ENCODE results near the gene APPL1. TPM values are rescaled to one million over a fixed set of nuclear protein-coding genes. Genes with fewer than 3 reads are reported as not detected.

The APPL1 gene, protein sequence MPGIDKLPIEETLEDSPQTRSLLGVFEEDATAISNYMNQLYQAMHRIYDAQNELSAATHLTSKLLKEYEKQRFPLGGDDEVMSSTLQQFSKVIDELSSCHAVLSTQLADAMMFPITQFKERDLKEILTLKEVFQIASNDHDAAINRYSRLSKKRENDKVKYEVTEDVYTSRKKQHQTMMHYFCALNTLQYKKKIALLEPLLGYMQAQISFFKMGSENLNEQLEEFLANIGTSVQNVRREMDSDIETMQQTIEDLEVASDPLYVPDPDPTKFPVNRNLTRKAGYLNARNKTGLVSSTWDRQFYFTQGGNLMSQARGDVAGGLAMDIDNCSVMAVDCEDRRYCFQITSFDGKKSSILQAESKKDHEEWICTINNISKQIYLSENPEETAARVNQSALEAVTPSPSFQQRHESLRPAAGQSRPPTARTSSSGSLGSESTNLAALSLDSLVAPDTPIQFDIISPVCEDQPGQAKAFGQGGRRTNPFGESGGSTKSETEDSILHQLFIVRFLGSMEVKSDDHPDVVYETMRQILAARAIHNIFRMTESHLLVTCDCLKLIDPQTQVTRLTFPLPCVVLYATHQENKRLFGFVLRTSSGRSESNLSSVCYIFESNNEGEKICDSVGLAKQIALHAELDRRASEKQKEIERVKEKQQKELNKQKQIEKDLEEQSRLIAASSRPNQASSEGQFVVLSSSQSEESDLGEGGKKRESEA
- total RNA-seq (2022) (26.4 and 35.4 TPM in 2 replicates), Bru-seq, nascent RNA (percentile 82 among the genes with signal in this experiment), BruChase-seq, experiment 1, labeled RNA remaining after a 6-hour chase (percentile 92 among the genes with signal in this experiment), BruChase-seq, experiment 2, labeled RNA remaining after a 2-hour chase (percentile 88 among the genes with signal in this experiment)
- long read RNA-seq, full-length matches to known transcripts: 27 of 47 reads
- long read RNA-seq, partial matches to known transcripts: 4 of 47 reads
- long read RNA-seq, other reads (novel, unspliced or antisense): 16 of 47 reads

DNA sequence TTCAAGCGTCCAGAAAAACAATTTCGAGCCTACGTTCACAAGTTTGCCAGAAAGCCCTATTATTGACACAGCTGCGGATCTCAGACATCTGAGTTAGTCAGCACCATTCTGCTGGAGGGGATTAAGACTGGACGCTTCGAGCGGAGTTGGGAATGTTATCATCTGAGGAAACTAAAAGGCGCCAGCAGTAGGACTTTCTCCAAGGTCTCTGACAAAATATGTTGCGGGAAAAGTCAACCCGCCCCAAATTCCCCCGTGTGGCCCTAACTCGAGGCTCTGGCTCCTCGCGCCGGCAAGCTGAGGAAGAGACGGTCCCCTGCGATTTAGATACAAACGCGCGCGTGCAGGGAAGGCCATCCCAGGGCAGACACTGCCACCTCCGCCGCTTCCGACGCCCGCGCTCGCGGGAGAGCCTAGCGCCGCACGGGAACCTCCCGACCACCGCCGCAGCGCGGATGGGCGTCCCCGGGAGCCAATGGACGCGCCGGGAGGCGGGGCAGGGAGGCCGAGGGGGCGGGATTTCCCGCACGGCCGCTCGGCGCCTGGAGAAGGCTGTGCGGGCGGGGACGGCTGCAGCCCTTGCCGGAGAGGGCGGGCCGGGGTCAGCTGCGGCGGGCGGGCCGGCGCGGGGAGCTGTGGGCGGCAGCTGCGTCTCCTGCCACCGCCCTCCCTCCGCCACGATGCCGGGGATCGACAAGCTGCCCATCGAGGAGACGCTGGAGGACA is at the start of gene APPL1:
Gene APPL1 (plus strand): TSS at position 526 of the 726 bp plus-strand sequence. CDS start 155 bp downstream, at position 681.
- H3K36me3 Mint-ChIP-seq (ENCODE audit: insufficient read depth, unreplicated experiment): no peaks in the 10 kb centered on the region
- H3K4me1 Mint-ChIP-seq (ENCODE audit: insufficient read depth, unreplicated experiment): peaks cover 11% of the 10 kb centered on the region
- DNase-seq (ENCODE audit: unreplicated experiment): peak; percentile 90
- BruUV-seq (replicated peaks): TSS peak; percentile 68
- peak within 1 kb of the TSS; percentile 84 for H3K4me3 Mint-ChIP-seq (ENCODE audit: unreplicated experiment)
- POLR2A ChIA-PET: interaction anchor here (0.6 to 3.6 kb wide), 29 partner anchors 9 to 545 kb away, joined by 3 to 33 read pairs (median 4); partner anchors contain the start of genes ARF4, HESX1, PDE12 and SPATA12
- intact Hi-C loops (cut with micrococcal nuclease): loop anchor here (5.0 kb wide), 1 partner anchor 220 kb away; no protein-coding TSS in a partner anchor
- no peaks in the 10 kb centered on the region for H3K9me3 Mint-ChIP-seq (ENCODE audit: unreplicated experiment)
- CTCF ChIA-PET: interaction anchor here (0.6 to 3.0 kb wide), 6 partner anchors 52 to 1960 kb away, joined by 3 to 18 read pairs (median 6); no protein-coding TSS in a partner anchor
- H3K27ac Mint-ChIP-seq (ENCODE audit: low read depth, unreplicated experiment): peak within 1 kb of the TSS; percentile 75
- peak; percentile 5 for TF ChIP-seq CTCF (IDR thresholded peaks at IDR 0.05; ENCODE audit: unreplicated experiment)
- no peaks in the 10 kb centered on the region for H3K27me3 Mint-ChIP-seq (ENCODE audit: insufficient read depth, unreplicated experiment)

GRCh38 chr3:57179580-57180410 is 47.7 kb upstream of the APPL1 start:
- peak; percentile 31 for DNase-seq (ENCODE audit: unreplicated experiment)
- TF ChIP-seq CTCF (IDR thresholded peaks at IDR 0.05; ENCODE audit: unreplicated experiment): peak; percentile 47
- BruUV-seq (replicated peaks): no TSS peak
- peaks cover 21% of the 10 kb centered on the region for H3K27me3 Mint-ChIP-seq (ENCODE audit: insufficient read depth, unreplicated experiment)
- CTCF ChIA-PET: interaction anchor here (0.5 to 2.5 kb wide), 8 partner anchors 9 to 411 kb away, joined by 3 to 20 read pairs (median 4); partner anchors contain the start of gene HESX1
- POLR2A ChIA-PET: interaction anchor here (0.6 to 1.8 kb wide), 3 partner anchors 48 to 104 kb away, joined by 3 to 6 read pairs (median 3); partner anchors contain the start of gene APPL1
- H3K36me3 Mint-ChIP-seq (ENCODE audit: insufficient read depth, unreplicated experiment): no peaks in the 10 kb centered on the region
- no peak overlapping the region for H3K4me3 Mint-ChIP-seq (ENCODE audit: unreplicated experiment)
- no peaks in the 10 kb centered on the region for H3K9me3 Mint-ChIP-seq (ENCODE audit: unreplicated experiment)
- H3K27ac Mint-ChIP-seq (ENCODE audit: low read depth, unreplicated experiment): no peak overlapping the region
- intact Hi-C loops (cut with micrococcal nuclease): loop anchor here (1.0 to 10.0 kb wide), 2 partner anchors 255 to 675 kb away; no protein-coding TSS in a partner anchor
- H3K4me1 Mint-ChIP-seq (ENCODE audit: insufficient read depth, unreplicated experiment): no peaks in the 10 kb centered on the region

DNA sequence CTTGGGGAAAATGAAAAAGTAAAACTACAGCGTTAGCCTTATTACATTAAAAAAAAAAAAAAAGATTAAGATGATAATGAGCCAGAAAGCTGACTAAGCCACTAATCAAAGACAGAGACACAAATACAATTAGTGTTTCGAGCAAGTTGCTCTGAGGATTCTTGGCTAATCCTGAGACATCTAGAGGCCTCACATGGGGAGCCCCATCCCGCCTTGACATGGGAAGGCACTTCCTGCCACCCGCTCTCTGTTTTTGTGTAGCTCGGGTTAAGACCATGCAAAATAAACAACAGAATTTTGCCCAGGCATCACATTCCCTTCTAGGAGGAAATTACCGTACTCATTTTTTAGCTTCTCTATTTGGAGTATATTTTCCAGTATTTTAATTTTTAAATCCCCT is 43.0 kb upstream of the APPL1 start:
- CTCF ChIA-PET: interaction anchor here (0.6 to 1.3 kb wide), 2 partner anchors 10 to 14 kb away, joined by 3 to 9 read pairs; no protein-coding TSS in a partner anchor
- H3K36me3 Mint-ChIP-seq (ENCODE audit: insufficient read depth, unreplicated experiment): peaks cover 5% of the 10 kb centered on the region
- POLR2A ChIA-PET: interaction anchor here (0.6 to 0.7 kb wide), 3 partner anchors 10 to 909 kb away, joined by 3 to 4 read pairs (median 4); no protein-coding TSS in a partner anchor
- peaks cover 14% of the 10 kb centered on the region for H3K27me3 Mint-ChIP-seq (ENCODE audit: insufficient read depth, unreplicated experiment)
- no peak for DNase-seq (ENCODE audit: unreplicated experiment)
- no peak overlapping the region for H3K4me3 Mint-ChIP-seq (ENCODE audit: unreplicated experiment)
- no peak for TF ChIP-seq CTCF (IDR thresholded peaks at IDR 0.05; ENCODE audit: unreplicated experiment)
- intact Hi-C loops (cut with micrococcal nuclease): no loop called here
- no peaks in the 10 kb centered on the region for H3K9me3 Mint-ChIP-seq (ENCODE audit: unreplicated experiment)
- H3K27ac Mint-ChIP-seq (ENCODE audit: low read depth, unreplicated experiment): no peak overlapping the region
- no TSS peak for BruUV-seq (replicated peaks)
- H3K4me1 Mint-ChIP-seq (ENCODE audit: insufficient read depth, unreplicated experiment): no peaks in the 10 kb centered on the region
